ENCODE measurements around the gene RDH13.

GRCh38 chr19:55080968-55081769, 18.2 kb upstream of the RDH13 start:
- TF ChIP-seq CTCF (IDR thresholded peaks at IDR 0.05; ENCODE audit: low read depth, low read length, missing input control), result no peak
- TF ChIP-seq RAD21 (IDR thresholded peaks at IDR 0.05), result no peak
- TF ChIP-seq EGR1 (IDR thresholded peaks at IDR 0.05; ENCODE audit: low read depth in 2 of 2), result no peak
- no peak for TF ChIP-seq MAX (IDR thresholded peaks at IDR 0.05)
- no peak for TF ChIP-seq ZBTB33 (IDR thresholded peaks at IDR 0.05)
- no peak for TF ChIP-seq REST (IDR thresholded peaks at IDR 0.05)
- TF ChIP-seq SP1 (IDR thresholded peaks at IDR 0.05), result no peak
- TF ChIP-seq TAF1 (conservative IDR thresholded peaks at IDR 0.05), result no peak
